Measurements from ENCODE around the gene PTBP2.

PTBP2 gene, protein sequence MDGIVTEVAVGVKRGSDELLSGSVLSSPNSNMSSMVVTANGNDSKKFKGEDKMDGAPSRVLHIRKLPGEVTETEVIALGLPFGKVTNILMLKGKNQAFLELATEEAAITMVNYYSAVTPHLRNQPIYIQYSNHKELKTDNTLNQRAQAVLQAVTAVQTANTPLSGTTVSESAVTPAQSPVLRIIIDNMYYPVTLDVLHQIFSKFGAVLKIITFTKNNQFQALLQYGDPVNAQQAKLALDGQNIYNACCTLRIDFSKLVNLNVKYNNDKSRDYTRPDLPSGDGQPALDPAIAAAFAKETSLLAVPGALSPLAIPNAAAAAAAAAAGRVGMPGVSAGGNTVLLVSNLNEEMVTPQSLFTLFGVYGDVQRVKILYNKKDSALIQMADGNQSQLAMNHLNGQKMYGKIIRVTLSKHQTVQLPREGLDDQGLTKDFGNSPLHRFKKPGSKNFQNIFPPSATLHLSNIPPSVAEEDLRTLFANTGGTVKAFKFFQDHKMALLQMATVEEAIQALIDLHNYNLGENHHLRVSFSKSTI

DNA sequence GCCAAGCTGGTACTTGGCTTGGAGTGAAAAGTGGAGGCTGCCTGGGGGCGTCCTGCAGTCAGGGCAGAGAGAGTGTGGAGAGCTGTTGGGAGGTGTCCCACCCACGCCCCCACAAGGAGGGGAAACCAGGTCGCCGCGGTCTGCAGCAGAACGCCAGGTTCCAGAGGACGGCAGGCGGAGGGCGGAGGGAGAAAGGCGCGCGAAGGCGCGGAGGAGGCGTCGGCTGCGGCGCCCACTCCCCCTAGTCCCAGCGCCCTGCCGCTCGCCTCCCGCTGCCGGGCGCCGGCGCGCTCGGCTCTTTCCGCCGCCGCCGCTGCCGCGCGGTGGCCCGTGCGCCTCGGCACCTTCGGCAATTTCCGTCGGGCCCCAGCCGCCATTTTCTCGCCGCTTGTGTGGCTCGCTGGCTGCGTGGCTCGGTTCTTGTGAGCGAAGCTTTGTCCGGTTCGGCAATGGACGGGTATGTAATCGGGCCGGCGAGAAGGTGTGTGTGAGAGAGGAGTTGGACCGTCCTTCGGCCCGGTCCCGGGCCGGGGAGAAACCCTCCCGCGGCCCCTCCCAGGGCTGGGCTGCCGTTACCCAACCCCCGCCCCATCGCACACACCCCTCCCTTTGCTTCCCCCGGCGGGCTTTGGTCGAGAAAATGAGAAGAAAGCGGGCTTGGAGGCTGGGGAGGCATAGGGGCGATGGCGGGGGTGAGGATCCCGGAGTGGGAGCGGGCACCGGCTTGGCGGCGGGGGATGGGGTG is at the start of gene PTBP2:
PTBP2 (plus strand) TSS at position 369 of the 745 bp plus-strand sequence; CDS start at position 450, 81 bp downstream.
- TF ChIP-seq, protein P1, sequence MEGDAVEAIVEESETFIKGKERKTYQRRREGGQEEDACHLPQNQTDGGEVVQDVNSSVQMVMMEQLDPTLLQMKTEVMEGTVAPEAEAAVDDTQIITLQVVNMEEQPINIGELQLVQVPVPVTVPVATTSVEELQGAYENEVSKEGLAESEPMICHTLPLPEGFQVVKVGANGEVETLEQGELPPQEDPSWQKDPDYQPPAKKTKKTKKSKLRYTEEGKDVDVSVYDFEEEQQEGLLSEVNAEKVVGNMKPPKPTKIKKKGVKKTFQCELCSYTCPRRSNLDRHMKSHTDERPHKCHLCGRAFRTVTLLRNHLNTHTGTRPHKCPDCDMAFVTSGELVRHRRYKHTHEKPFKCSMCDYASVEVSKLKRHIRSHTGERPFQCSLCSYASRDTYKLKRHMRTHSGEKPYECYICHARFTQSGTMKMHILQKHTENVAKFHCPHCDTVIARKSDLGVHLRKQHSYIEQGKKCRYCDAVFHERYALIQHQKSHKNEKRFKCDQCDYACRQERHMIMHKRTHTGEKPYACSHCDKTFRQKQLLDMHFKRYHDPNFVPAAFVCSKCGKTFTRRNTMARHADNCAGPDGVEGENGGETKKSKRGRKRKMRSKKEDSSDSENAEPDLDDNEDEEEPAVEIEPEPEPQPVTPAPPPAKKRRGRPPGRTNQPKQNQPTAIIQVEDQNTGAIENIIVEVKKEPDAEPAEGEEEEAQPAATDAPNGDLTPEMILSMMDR (IDR thresholded peaks at IDR 0.05; ENCODE audit: low read depth, low read length, missing control alignments) = no peak
- Histone ChIP-seq H3K4me3 (ENCODE audit: low read depth, low read length) (peak within 1 kb of the TSS; percentile 92), H3K36me3 (replicated peaks) (peaks cover 6% of the 10 kb centered on the region), H3K27me3 (replicated peaks) (no peaks in the 10 kb centered on the region), H3K27ac (peak within 1 kb of the TSS; percentile 87)
- DNase-seq = peak; percentile 65
- in situ Hi-C loops (cut with HindIII; ENCODE audit: low pct_ligation_motif_present, low sequenced_read_pairs) = no loop called here

DNA sequence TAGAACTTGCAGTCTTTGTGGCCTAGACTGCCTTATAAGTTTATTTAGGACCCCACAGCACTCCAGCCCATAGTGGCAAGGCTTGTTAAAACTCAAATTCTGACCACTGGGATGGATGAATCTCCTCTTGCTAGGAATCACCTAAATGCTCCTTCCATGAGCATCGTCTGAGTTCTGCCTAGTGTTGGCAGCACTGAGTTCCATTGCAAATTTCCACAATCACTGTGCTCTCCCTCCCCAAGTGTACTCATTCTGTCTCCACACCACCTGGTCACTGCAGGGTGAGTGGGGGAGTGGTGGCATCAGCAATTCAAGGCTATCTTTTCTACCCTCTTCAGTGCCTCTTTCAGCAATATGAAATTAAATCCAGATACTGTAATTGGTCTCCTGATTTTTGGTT is 46.7 kb upstream of the PTBP2 start:
- DNase-seq = no peak
- in situ Hi-C loops (cut with HindIII; ENCODE audit: low pct_ligation_motif_present, low sequenced_read_pairs) = no loop called here
- Histone ChIP-seq H3K36me3 (replicated peaks) (no peaks in the 10 kb centered on the region), H3K27ac (no peak overlapping the region), H3K4me3 (ENCODE audit: low read depth, low read length) (no peak overlapping the region), H3K27me3 (replicated peaks) (no peaks in the 10 kb centered on the region)
- TF ChIP-seq, protein P1 (IDR thresholded peaks at IDR 0.05; ENCODE audit: low read depth, low read length, missing control alignments) = no peak

- TF ChIP-seq, protein P1 (IDR thresholded peaks at IDR 0.05; ENCODE audit: low read depth, low read length, missing control alignments) = no peak
- Histone ChIP-seq H3K27ac (no peak overlapping the region), H3K27me3 (replicated peaks) (no peaks in the 10 kb centered on the region), H3K4me3 (ENCODE audit: low read depth, low read length) (no peak overlapping the region), H3K36me3 (replicated peaks) (no peaks in the 10 kb centered on the region)
- no peak for DNase-seq
- in situ Hi-C loops (cut with HindIII; ENCODE audit: low pct_ligation_motif_present, low sequenced_read_pairs) = no loop called here
These were observed 39.5 kb upstream of the PTBP2 start for GRCh38 chr1:96682056-96682455.

GRCh38 chr1:96683931-96684330 is 37.7 kb upstream of the PTBP2 start:
- H3K27me3 ChIP-seq (replicated peaks) = no peaks in the 10 kb centered on the region
- no peak overlapping the region for H3K4me3 ChIP-seq (ENCODE audit: low read depth, low read length)
- in situ Hi-C loops (cut with HindIII; ENCODE audit: low pct_ligation_motif_present, low sequenced_read_pairs) = no loop called here
- TF ChIP-seq, protein P1 (IDR thresholded peaks at IDR 0.05; ENCODE audit: low read depth, low read length, missing control alignments) = no peak
- no peaks in the 10 kb centered on the region for H3K36me3 ChIP-seq (replicated peaks)
- no peak overlapping the region for H3K27ac ChIP-seq
- DNase-seq = no peak

- H3K27ac ChIP-seq = no peak overlapping the region
- DNase-seq = no peak
- H3K4me3 ChIP-seq (ENCODE audit: low read depth, low read length) = no peak overlapping the region
- in situ Hi-C loops (cut with HindIII; ENCODE audit: low pct_ligation_motif_present, low sequenced_read_pairs) = no loop called here
- no peaks in the 10 kb centered on the region for H3K27me3 ChIP-seq (replicated peaks)
- TF ChIP-seq, protein P1 (IDR thresholded peaks at IDR 0.05; ENCODE audit: low read depth, low read length, missing control alignments) = no peak
- no peaks in the 10 kb centered on the region for H3K36me3 ChIP-seq (replicated peaks)
These were observed 36.8 kb upstream of the PTBP2 start for GRCh38 chr1:96684744-96685143.
